CD4-positive, alpha-beta memory T cell (primary cell): ENCODE data around the gene NOD2. TPM values are rescaled to one million over a fixed set of nuclear protein-coding genes. Genes with fewer than 3 reads are reported as not detected.

Experiments used
- CTCF ChIA-PET: fragments of 350-600 bp; sonication (Branson Sonifier 250); formaldehyde crosslinking; loops from one replicate; lab custom pipeline; 2021; ENCODE audit warnings: inconsistent platforms; ENCODE audit not compliant: partially characterized antibody; lab: Charles Lee
- POLR2A ChIA-PET: fragments of 350-600 bp; sonication (Branson Sonifier 250); formaldehyde crosslinking; loops from one replicate; lab custom pipeline; 2021; ENCODE audit not compliant: partially characterized antibody; lab: Charles Lee
- DNase-seq, 5 donors: peaks; one replicate each; pipeline versions ENCODE4 v3.0.0 to v3.0.0-alpha.2; 2020 to 2022; ENCODE audit warnings: mixed read lengths in 1 of 5
- H3K27ac ChIP-seq: one replicate; pipeline ENCODE4 v1.7.0; 2013; ENCODE audit warnings: low read depth, low read length
- H3K27me3 ChIP-seq: 2 replicates; pipeline ENCODE4 v1.7.0; 2013; ENCODE audit warnings: mild to moderate bottlenecking, low read length, moderate library complexity; ENCODE audit not compliant: insufficient read depth
- H3K36me3 ChIP-seq: 2 replicates; pipeline ENCODE4 v1.7.0; 2013; ENCODE audit warnings: mild to moderate bottlenecking, low read length, moderate library complexity; ENCODE audit not compliant: insufficient read depth
- H3K4me1 ChIP-seq: 2 replicates; pipeline ENCODE4 v1.7.0; 2013; ENCODE audit warnings: mild to moderate bottlenecking, low read length, moderate library complexity; ENCODE audit not compliant: insufficient read depth
- H3K4me3 ChIP-seq, 2 donors: one replicate each; pipeline ENCODE4 v1.7.0; 2013; ENCODE audit warnings: low read length in 2 of 2, mild to moderate bottlenecking in 1 of 2
- H3K9me3 ChIP-seq, 2 donors: one replicate each; pipeline ENCODE4 v1.7.0; 2013; ENCODE audit warnings: low read length in 2 of 2, control low read depth in 1 of 2; ENCODE audit not compliant: control insufficient read depth in 1 of 2
- H3K27ac Mint-ChIP-seq, 7 donors: one replicate each; pipeline ENCODE4 v1.8.0; 2020 to 2021; ENCODE audit warnings: mixed read lengths in 7 of 7, mild to moderate bottlenecking in 6 of 7, inconsistent platforms in 3 of 7, moderate library complexity in 3 of 7
- H3K27me3 Mint-ChIP-seq, 2 donors: one replicate each; pipeline ENCODE4 v1.8.0; 2020 to 2021; ENCODE audit warnings: mixed read lengths in 2 of 2
- H3K36me3 Mint-ChIP-seq, 2 donors: one replicate each; pipeline ENCODE4 v1.8.0; 2020 to 2021; ENCODE audit warnings: mixed read lengths in 2 of 2, inconsistent platforms in 1 of 2, mild to moderate bottlenecking in 1 of 2
- H3K4me1 Mint-ChIP-seq, 4 donors: one replicate each; pipeline ENCODE4 v1.8.0; 2020 to 2021; ENCODE audit warnings: mixed read lengths in 4 of 4, mild to moderate bottlenecking in 1 of 4
- H3K4me3 Mint-ChIP-seq, 8 donors: one replicate each; pipeline ENCODE4 v1.8.0; 2020 to 2021; ENCODE audit warnings: mixed read lengths in 8 of 8, mild to moderate bottlenecking in 7 of 8, moderate library complexity in 6 of 8, inconsistent platforms in 3 of 8
- H3K9me3 Mint-ChIP-seq, 8 donors: one replicate each; pipeline ENCODE4 v1.8.0; 2020 to 2021; ENCODE audit warnings: mixed read lengths in 8 of 8, mild to moderate bottlenecking in 5 of 8, inconsistent platforms in 3 of 8, moderate library complexity in 1 of 8
- intact Hi-C: fragments of 100-400 bp; cut with micrococcal nuclease; formaldehyde crosslinking; loops from one replicate; pipeline ENCODE4 v1.15.1; 2023
- polyA plus RNA-seq, 2 donors: library from polyadenylated mRNA; unstranded; fragments of 300-500 nt; fragmentation: Illumina TruSeq; gene quantifications; one replicate each; pipeline ENCODE4 v1.2.3, GENCODE V29; 2021
- total RNA-seq, 2 experiments: library from RNA; stranded (reverse); gene quantifications; one replicate each; pipeline ENCODE4 v1.2.3, GENCODE V29; 2021

NOD2 gene
- total and polyA plus RNA-seq, 4 experiments from 2014 or later = 2.2 to 10.9 (median 6.7) TPM

DNA sequence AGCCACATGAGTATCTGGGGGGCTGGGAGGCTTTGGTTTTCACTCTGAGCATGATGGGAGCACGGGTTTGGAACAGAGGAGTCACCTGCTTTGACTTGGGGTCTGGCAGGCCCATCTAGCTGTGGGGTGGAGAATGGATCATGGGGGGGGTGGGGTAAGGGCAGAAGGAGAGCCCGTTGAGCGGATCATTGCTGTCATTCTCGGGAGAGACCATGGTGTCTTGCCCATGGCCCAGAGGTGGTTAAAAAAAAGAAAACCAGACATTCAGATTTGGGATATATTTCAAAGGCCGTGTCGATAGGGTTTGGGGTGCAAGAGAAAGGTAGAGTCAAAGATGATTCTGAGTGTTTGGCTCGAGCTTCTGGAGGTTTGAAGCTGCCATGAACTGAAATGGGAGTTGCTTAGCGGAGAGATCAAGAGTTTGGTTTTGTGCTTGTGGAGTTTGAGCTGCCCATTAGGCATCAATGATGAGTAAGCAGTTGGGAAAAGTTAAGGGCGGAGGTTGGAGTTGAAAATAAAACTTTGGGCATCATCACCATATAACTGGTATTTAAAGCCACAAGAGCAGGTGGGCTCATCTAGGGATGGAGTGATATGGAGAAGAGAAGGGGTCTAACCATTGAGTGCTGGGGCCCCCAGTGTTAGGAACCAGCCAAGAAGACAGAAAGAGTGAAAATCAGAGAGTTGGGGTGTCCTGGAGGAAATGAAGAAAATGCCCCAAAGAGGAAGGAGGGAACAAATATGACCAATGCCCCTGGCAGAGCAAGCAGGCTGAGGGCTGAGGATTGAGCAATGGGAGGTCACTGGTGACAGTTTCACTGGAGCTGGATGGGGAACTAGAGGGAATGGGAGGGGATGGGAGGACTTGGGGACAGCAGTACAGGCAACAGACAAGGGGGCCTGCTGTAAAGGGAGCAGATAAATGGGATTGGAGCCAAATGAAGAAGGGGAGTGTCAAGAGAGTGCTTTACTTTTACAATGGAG, 1.9 kb downstream of the NOD2 start:
- Mint-ChIP-seq H3K36me3 (peaks cover 0 to 15% of the 10 kb centered on the region in 2 donors), H3K9me3 (peaks cover 0 to 3% (median 0%) of the 10 kb centered on the region in 8 donors), H3K27ac (peak overlapping the region; percentile 54 to 99 (median 95)), H3K27me3 (no peaks in the 10 kb centered on the region), H3K4me3 (peak overlapping the region; percentile 13 to 96 (median 88)), H3K4me1 (peaks cover 62 to 88% (median 73%) of the 10 kb centered on the region in 4 donors)
- H3K9me3 ChIP-seq = no peaks in the 10 kb centered on the region
- no peaks in the 10 kb centered on the region for H3K36me3 ChIP-seq
- intact Hi-C loops = no loop called here
- H3K4me3 ChIP-seq = no peak overlapping the region
- DNase-seq = no peak
- peaks cover 77% of the 10 kb centered on the region for H3K4me1 ChIP-seq
- CTCF ChIA-PET = interaction anchor here (0.8 to 5.2 kb wide), 11 partner anchors 9 to 111 kb away, joined by 3 to 28 read pairs (median 3); partner anchors contain the start of genes CYLD and SNX20
- POLR2A ChIA-PET = interaction anchor here (1.7 to 8.8 kb wide), 8 partner anchors 13 to 51 kb away, joined by 6 to 226 read pairs (median 14); partner anchors contain the start of genes CYLD and SNX20
- no peaks in the 10 kb centered on the region for H3K27me3 ChIP-seq
- H3K27ac ChIP-seq = peak overlapping the region; percentile 88

- POLR2A ChIA-PET = interaction anchor here (0.8 to 8.8 kb wide), 8 partner anchors 14 to 85 kb away, joined by 3 to 226 read pairs (median 12); partner anchors contain the start of genes CYLD and SNX20
- Mint-ChIP-seq H3K27me3 (no peaks in the 10 kb centered on the region), H3K4me1 (peaks cover 60 to 88% (median 76%) of the 10 kb centered on the region in 4 donors), H3K9me3 (peaks cover 0 to 3% (median 0%) of the 10 kb centered on the region in 8 donors), H3K4me3 (peak overlapping the region; percentile 0 to 96 (median 82)), H3K36me3 (peaks cover 4 to 19% of the 10 kb centered on the region in 2 donors), H3K27ac (peak overlapping the region; percentile 85 to 99 (median 95))
- Histone ChIP-seq H3K4me1 (peaks cover 79% of the 10 kb centered on the region), H3K27ac (peak overlapping the region; percentile 88), H3K36me3 (no peaks in the 10 kb centered on the region), H3K4me3 (peak overlapping the region; percentile 48 to 89), H3K27me3 (no peaks in the 10 kb centered on the region), H3K9me3 (no peaks in the 10 kb centered on the region)
- CTCF ChIA-PET = interaction anchor here (0.9 to 5.2 kb wide), 10 partner anchors 10 to 671 kb away, joined by 3 to 28 read pairs (median 4); partner anchors contain the start of genes CNEP1R1 and SNX20
- intact Hi-C loops = loop anchor here (1.0 kb wide), 1 partner anchor 11 kb away; no protein-coding TSS in a partner anchor
- DNase-seq = peak in 1 of 5 donors; percentile 42
These were observed 2.7 kb downstream of the NOD2 start for GRCh38 chr16:50696126-50696525.

DNA sequence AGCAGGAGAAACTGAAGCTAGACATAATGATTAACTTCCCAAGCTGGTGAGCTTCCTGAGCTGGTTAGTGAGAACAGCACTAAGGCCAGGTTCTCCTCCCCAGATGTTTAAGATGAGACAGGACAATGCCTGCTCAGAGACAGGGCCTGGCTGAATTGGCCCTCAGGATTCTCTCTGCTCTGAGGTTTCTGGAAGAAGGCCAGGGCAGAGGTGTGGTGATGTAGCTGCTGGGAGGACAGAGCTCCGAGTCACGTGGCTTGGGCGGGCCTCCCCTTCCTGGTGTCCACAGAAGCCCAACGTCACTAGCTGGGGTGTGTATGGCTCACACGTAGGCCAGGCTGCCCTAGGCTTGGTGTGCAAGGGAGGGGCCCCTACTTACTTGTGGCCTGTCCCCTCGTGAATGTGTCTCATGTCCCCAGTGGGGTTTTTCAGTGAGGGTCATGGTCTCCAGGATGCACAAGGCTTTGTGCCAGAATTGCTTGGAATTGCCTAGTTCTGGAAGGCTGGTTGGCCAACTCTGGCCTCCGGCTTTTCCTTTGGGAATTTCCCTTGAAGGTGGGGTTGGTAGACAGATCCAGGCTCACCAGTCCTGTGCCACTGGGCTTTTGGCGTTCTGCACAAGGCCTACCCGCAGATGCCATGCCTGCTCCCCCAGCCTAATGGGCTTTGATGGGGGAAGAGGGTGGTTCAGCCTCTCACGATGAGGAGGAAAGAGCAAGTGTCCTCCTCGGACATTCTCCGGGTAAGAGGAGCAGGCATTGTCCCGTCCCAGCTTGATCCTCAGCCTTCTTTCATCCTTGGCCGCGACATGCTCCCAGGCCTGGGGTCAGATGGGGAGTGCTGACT, 3.4 kb downstream of the NOD2 start:
- intact Hi-C loops = loop anchor here (1.0 kb wide), 1 partner anchor 11 kb away; no protein-coding TSS in a partner anchor
- Mint-ChIP-seq H3K4me1 (peaks cover 60 to 93% (median 81%) of the 10 kb centered on the region in 4 donors), H3K9me3 (peaks cover 0 to 4% (median 0%) of the 10 kb centered on the region in 8 donors), H3K4me3 (peak overlapping the region; percentile 87 to 96 (median 93)), H3K27ac (peak overlapping the region; percentile 85 to 99 (median 95)), H3K36me3 (peaks cover 6 to 19% of the 10 kb centered on the region in 2 donors), H3K27me3 (no peaks in the 10 kb centered on the region)
- peak overlapping the region; percentile 48 to 89 for H3K4me3 ChIP-seq
- no peaks in the 10 kb centered on the region for H3K9me3 ChIP-seq
- ChIA-PET CTCF (interaction anchor here (0.9 to 5.2 kb wide), 14 partner anchors 11 to 672 kb away, joined by 3 to 28 read pairs (median 4); partner anchors contain the start of genes CNEP1R1 and SNX20), POLR2A (interaction anchor here (0.8 to 8.8 kb wide), 12 partner anchors 12 to 84 kb away, joined by 3 to 226 read pairs (median 6); partner anchors contain the start of genes CYLD and SNX20)
- H3K27me3 ChIP-seq = no peaks in the 10 kb centered on the region
- no peaks in the 10 kb centered on the region for H3K36me3 ChIP-seq
- H3K27ac ChIP-seq = peak overlapping the region; percentile 88
- H3K4me1 ChIP-seq = peaks cover 79% of the 10 kb centered on the region
- DNase-seq = peak; percentile 67 to 90 (median 71)

- H3K27me3 ChIP-seq = no peaks in the 10 kb centered on the region
- Mint-ChIP-seq H3K27me3 (no peaks in the 10 kb centered on the region), H3K27ac (peak overlapping the region; percentile 85 to 99 (median 95)), H3K4me1 (peaks cover 57 to 92% (median 82%) of the 10 kb centered on the region in 4 donors), H3K4me3 (peak overlapping the region; percentile 87 to 96 (median 93)), H3K9me3 (peaks cover 0 to 2% (median 0%) of the 10 kb centered on the region in 8 donors), H3K36me3 (peaks cover 7 to 20% of the 10 kb centered on the region in 2 donors)
- peak overlapping the region; percentile 48 to 89 for H3K4me3 ChIP-seq
- H3K36me3 ChIP-seq = no peaks in the 10 kb centered on the region
- intact Hi-C loops = no loop called here
- ChIA-PET POLR2A (interaction anchor here (1.2 to 8.8 kb wide), 10 partner anchors 11 to 49 kb away, joined by 3 to 226 read pairs (median 12); partner anchors contain the start of genes CYLD and SNX20), CTCF (interaction anchor here (1.0 to 5.2 kb wide), 16 partner anchors 11 to 672 kb away, joined by 3 to 28 read pairs (median 4); partner anchors contain the start of genes CNEP1R1 and SNX20)
- H3K27ac ChIP-seq = peak overlapping the region; percentile 88
- DNase-seq = no peak
- H3K9me3 ChIP-seq = no peaks in the 10 kb centered on the region
- H3K4me1 ChIP-seq = peaks cover 82% of the 10 kb centered on the region
These were observed 4.0 kb downstream of the NOD2 start for GRCh38 chr16:50697421-50697715.

GRCh38 chr16:50697881-50698767, 4.7 kb downstream of the NOD2 start:
- Histone ChIP-seq H3K27ac (peak overlapping the region; percentile 88), H3K4me1 (peaks cover 82% of the 10 kb centered on the region), H3K27me3 (no peaks in the 10 kb centered on the region), H3K9me3 (no peaks in the 10 kb centered on the region), H3K4me3 (peak overlapping the region; percentile 48 to 89), H3K36me3 (no peaks in the 10 kb centered on the region)
- peak; percentile 47 to 77 (median 57) for DNase-seq
- CTCF ChIA-PET = interaction anchor here (1.0 to 5.2 kb wide), 12 partner anchors 12 to 673 kb away, joined by 3 to 28 read pairs (median 5); partner anchors contain the start of genes CNEP1R1 and SNX20
- peaks cover 0 to 2% (median under 1%) of the 10 kb centered on the region in 8 donors for H3K9me3 Mint-ChIP-seq
- H3K27me3 Mint-ChIP-seq = no peaks in the 10 kb centered on the region
- peaks cover 9 to 25% of the 10 kb centered on the region in 2 donors for H3K36me3 Mint-ChIP-seq
- H3K4me3 Mint-ChIP-seq = peak overlapping the region; percentile 87 to 96 (median 93)
- POLR2A ChIA-PET = interaction anchor here (0.8 to 8.8 kb wide), 10 partner anchors 10 to 57 kb away, joined by 3 to 226 read pairs (median 12); partner anchors contain the start of genes CYLD and SNX20
- intact Hi-C loops = loop anchor here (1.0 to 2.0 kb wide), 2 partner anchors 43 to 49 kb away; no protein-coding TSS in a partner anchor
- peak overlapping the region; percentile 85 to 99 (median 95) for H3K27ac Mint-ChIP-seq
- peaks cover 50 to 91% (median 83%) of the 10 kb centered on the region in 4 donors for H3K4me1 Mint-ChIP-seq
